Activated naive CD4-positive, alpha-beta T cell treated with anti-CD3 and anti-CD28 coated beads, Interleukin-2, amount 50 U/mL, for 16 hours (primary cell): ENCODE measurements around the gene COL15A1.

Experiments
- DNase-seq: peaks from one replicate; pipeline ENCODE4 v3.0.0-alpha.2; 2020

The COL15A1 gene

DNA sequence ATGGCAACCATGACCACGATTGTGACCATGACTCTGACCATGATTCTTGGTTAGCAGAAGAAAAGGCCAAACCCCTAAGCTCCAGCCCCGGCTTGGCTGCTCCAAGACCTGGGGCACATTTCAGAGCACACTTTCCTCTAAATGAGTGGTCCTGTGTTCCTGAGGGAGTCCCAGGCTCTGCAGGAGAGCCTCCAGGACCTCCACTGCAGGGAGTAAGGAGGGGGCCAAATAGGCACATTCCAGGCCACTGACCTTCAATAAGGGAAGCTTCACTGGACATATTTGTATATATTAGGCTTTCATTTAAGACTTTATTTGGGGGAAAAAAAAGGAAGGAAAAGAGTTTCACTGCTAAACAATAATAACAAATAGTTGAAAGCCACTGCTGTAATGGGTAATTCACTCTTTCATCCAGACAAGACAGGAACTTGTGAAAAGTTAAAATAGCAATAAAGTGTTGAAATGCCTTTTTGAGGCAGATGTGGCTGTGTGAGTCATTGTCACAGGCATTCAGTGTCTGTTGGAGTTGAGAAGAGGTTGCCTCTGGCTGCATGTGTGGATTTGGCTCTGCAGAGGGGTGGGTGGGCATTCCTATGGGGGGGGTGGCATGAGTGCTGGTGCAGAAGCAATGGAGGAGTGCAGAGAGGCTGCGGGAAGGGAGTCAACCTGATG, 97.3 kb downstream of the COL15A1 start:
- DNase-seq: no peak

DNA sequence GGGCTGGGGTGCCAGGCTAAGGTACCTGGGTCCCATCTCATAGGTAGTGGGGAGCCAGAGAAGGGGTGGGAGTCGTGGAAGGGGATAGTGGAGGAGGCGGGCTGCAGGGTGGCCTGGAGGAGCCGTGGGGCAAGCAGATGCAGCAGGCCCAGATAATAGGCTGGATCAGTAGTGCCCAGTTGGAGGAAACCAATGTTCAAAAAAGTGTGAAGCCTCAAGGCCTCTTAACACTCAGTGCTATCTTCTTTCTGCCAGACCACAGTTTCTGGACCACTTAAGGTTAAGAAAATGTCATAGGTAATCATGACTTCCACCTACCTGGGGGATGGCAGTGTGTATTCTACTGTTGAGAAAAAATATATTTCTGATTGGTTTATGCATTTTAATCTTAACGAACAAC, 97.9 kb downstream of the COL15A1 start:
- no peak for DNase-seq

DNA sequence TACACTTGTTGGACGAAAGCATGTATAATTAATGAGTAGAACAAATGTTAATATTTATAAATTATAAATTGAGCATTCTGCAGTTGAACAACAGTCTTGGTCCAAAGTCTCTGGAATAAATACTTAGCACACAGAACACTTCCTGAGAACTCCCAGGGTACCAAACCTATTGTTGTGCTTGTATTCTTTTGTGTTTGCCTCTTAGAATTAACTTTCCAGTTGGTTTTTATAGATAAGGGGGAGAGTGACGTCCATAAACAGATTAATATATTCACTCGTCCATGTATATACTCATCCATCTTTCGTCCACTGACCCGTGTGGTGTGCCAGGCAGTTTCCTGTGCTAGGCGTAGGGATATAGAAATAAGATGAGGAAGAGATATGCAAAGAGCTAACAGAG, 98.9 kb downstream of the COL15A1 start:
- no peak for DNase-seq

DNA sequence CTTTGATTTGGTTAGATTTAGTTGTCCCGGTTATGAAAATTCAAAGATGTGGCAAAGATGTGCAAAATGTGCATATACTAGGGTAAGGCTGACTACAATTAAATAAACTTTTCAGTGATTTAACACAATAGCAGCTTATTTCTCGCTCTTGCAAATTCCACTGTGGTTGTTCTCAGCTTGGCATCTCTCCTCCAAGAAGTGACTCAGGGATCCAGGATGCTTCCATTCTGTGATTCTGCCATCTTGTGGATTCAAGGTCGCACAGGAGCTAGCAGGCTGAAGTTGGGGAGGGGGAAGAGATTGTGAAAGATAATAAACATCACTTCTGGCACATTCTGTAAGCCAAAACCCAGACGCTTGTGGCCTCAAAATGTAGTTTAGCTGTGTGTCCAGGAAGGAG, 101.1 kb downstream of the COL15A1 start:
- no peak for DNase-seq

DNA sequence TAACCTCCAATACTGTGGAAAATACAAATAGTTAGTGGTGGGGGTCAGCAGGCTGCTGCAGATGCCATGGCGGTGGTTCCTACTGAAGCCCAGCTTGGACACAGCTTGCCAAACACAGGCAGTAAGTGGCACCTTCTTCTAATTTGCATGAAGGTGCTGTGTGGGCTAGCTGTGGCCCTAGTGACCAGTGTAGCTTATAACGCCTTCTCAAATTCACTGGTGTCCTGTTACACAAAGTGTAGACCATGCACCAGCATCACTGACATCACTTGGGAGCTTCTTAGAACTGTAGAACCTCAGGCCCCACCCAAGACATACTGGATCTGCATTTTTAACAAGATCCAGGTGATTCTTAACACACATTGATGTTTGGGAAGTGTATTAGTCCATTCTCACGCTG, 102.4 kb downstream of the COL15A1 start:
- DNase-seq: no peak

DNA sequence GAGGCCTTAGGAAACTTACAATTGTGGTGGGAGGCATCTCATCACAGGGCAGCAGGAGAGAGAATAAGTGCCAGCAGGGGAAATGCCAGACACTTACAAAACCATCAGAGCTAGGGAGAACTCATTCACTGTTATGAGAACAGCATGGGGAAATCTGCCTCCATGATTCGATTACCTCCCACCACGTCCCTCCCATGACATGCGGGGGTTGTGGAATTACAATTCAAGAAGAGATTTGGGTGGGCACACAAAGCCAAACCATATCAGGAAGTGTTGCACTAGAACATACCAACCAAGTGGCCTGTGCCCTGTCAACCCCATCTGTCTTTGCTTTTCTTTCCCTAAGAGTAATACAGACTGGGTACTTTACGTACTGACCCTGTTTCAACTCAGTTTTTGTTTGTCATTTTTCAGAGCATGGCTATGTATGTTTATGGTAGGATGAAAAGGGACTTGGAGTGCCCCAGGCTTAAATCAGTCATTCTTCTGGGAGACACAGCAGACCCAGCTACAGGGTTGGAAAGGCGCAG, 102.9 kb downstream of the COL15A1 start:
- no peak for DNase-seq

DNA sequence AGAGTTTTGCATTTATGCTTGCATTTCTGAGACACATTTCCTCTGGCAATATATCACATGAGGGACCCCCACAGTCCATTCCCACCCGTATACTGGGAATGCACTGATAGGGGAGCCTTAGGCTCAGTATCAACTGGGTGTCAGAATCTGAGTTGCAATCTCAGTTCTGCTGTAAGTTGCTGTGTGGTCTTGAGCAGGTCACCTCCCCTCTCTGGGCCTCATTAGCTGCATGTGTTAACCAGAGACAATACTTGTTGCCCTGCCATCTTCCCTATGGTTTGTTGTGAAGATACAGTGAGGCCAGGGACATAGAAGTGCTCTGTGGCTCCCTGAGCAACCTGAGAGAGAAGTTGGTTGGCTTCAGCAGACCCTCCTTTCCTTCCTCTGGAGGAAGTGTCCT, 105.5 kb downstream of the COL15A1 start:
- no peak for DNase-seq

DNA sequence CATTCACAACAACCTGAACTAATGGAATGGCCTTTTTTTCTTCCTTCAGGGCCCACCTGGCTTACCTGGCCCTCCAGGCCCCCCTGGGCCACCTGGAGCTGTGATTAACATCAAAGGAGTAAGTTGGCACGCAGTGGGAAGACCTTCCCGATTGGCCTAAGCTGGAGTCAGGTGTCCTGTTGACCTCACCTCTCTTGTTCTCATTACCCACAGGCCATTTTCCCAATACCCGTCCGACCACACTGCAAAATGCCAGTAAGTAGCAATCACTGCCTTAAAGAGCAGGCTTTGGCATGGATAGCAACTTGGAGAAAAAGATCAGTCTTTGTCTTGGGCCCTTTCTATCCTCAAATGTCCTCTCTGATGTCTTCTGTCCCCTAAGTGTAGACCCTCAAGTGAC, 105.9 kb downstream of the COL15A1 start:
- DNase-seq: no peak

DNA sequence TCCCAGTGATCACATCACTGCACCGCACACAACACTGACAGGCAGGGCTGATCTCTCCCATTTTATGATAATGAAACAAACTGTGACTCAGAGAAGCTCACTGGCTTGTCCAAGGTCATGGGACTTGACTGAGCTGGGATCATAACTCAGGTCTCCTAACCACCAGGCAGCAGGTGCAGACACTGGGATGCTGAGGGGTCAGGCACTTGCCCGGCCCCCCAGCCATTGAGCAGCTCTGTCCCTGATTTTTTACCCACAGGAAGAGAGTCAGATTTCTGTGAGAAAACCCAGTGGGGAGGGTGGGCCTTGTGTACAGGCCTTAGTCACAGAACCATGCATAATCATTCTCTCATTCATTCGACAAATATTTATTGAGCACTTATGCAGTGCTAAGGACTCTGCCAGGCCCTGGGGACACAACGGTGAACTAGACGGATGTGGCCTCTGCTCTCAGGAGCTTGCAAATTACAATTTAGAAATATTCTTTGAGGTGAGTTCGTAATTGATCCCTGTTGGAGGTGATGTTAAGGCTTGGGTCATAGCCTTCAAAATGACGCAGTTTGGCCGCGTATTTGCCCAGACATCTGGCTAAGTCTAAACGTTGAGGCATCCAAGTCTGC, 106.7 kb downstream of the COL15A1 start:
- no peak for DNase-seq

DNA sequence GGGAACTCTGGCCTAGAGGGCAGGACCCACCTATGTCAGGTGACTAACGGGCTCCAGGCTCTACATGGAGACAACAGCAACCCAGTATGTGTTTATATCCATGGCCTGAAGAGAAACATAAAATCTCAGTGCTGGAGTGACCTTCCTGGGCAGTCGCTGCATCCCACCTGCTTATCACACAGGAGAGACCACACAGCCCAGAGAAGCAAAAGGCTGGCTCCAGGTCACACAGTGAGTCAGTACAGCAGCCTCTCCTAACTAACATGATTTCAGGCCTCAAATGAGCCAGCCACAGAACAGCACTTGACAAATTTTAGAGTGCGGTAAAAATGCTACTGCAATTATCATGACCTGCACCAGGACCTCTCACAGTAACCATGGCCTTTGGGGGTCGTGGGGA, 107.2 kb downstream of the COL15A1 start:
- DNase-seq: no peak

DNA sequence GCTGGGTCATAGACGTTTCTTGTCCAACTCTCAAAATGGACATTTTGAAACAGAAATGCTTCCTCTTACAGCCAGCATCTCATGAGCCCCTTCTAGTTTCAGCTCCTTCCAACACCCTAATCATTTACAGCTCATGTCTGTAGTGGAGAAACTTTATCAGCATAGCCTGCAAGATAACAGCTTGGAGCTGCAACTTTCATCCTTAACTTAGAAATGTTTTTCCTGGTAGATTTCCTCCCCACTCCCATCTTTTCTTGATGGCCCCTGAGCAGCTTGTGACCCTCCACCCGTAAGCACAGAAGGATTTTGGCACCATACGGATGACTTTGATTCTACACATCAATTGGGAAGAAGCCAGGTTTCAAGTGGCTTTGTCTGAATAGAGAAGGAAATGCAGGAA, 107.7 kb downstream of the COL15A1 start:
- no peak for DNase-seq

DNA sequence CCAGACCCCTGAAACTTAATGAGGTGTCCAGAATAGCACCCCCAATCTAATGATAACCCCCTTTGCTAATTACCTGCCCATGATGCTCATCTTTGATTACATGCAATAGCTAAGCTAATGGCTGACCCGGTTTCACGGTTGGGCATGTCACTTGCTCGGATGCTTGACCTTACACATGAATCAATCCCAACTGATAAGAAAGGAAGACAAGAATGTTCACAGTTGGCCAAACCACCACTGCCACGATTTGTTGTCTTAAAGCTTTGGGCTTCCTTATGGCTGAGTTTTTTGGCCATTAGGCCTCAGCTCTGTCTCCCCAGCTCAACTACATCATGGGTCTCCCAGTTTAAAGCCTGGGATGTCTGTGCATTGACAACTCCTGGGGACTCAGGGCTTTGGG, 108.1 kb downstream of the COL15A1 start:
- no peak for DNase-seq

DNA sequence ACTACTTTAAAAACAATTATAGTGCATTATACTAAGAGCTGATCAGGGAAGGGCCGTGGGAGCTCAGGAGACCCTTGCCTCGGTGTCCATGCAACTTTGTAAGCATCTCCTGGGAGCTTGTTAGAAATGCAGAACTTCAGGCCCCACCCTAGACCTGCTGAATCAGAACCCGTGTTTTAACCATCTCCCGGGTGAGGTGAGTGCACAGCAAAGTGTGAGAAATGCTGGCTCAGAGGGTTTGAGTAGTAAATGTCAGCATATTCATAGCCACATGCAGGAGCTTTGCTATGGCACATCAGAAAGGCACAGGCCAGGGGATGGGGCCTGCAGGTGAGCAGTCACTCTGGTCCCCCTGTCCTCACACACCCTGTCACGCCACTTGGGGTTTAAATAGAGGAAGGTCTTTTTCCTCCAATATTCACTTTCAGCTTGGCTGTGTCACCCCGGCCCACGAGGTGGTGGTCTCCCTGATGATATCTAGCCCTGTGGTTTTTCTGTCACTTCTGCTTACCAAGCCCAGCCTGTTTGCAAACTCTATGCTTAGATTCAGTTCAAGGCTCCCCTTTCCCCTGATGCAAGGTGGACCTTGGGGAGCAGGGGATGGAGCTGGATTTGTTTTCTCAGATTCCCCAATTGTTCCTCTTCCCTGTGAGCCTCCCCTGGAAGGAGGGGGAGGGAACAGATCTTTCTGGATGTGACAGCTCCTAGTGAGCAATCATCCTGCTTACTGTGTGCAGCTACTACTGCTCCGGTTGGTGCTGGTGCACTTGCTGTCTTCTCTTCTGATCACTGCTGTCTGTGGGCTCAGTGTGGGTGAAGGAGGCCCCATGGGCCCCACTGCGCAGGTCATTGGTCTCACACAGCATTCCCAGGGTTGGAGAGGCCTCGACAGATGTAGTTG, 109.4 kb downstream of the COL15A1 start:
- no peak for DNase-seq

DNA sequence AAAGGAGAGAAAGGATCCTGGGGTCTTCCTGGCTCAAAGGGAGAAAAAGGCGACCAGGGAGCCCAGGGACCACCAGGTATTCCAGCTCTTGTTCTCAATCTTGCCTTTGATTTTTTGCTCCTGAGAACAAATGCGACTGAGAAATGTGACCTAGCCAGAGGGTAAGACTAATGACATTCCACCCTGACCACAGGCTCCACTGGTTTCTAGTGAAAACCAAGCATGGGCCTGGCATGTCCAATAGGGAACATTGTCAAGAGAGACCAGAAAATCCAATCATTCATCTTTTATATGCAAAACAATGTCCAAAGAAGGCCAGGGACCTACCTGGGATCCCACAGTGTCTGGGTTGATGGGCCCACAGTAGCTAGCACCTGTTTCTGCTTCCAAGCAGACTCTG, 110.9 kb downstream of the COL15A1 start:
- no peak for DNase-seq

DNA sequence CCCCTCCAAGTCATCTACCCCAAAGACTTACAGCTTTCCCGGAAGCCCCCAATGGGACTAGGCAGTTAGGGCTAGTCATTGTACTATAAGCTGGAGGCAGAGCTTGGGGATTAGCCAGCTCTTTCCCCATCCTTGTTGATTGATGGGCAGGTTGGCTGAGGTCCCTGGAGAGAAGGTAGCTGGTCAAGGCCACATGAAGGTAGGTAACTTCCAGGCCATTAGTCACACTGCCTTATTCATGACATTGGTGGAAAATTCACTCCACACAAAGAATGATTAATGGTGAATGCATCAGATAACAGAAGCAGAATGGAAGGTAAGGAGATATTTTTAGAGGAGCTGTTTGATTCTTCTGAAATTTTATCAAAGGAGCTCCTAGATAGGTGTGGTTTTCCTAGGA, 111.7 kb downstream of the COL15A1 start:
- no peak for DNase-seq

DNA sequence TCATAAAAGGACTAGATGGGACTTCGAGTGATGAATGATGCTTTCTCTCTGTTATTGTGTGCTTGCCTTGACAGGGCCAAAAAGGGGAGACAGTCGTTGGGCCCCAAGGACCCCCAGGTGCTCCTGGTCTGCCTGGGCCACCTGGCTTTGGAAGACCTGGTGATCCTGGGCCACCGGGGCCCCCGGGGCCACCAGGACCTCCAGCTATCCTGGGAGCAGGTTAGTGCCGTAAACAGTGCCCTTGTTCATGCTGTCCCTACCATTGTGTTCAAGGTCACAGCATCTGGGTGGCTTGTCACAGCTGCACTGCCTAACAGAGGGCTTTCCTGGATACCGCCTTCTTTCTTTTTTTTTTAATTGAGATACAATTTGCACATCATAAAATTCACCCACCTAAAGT, 112.5 kb downstream of the COL15A1 start:
- no peak for DNase-seq

DNA sequence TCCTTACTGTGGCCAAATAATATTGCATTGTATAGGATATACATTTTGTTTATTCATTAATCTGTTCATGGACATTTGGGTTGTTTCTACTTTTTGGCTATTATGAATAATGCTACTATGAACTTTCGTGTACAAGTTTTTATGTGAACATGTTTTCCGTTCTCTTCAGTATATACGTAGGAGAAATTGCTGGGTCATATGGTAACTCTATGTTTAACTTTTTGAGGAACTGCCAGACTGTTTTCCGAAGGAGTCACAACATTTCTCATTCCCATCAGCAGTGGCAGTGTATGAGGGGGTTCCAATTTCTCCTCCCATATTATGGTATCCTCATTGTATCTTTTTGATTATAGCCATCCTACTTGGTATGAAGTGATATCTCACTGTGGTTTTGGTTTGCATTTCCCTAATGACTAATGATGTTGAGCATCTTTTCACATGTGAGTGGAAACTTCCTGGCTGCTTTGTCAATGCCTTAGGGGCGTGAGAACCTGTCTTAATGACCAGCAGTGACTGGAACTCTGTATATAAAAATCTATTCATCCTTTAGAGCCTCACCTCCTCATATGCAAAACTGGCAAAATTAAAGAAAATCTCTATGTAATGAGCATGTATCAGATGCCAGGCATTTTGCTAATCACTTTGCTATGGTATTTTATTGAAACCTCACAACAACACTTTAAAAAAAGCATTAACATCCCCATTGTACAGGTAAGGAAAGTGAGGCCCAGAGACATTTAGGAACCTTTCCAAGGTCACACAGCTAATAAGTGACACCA, 113.4 kb downstream of the COL15A1 start:
- no peak for DNase-seq

DNA sequence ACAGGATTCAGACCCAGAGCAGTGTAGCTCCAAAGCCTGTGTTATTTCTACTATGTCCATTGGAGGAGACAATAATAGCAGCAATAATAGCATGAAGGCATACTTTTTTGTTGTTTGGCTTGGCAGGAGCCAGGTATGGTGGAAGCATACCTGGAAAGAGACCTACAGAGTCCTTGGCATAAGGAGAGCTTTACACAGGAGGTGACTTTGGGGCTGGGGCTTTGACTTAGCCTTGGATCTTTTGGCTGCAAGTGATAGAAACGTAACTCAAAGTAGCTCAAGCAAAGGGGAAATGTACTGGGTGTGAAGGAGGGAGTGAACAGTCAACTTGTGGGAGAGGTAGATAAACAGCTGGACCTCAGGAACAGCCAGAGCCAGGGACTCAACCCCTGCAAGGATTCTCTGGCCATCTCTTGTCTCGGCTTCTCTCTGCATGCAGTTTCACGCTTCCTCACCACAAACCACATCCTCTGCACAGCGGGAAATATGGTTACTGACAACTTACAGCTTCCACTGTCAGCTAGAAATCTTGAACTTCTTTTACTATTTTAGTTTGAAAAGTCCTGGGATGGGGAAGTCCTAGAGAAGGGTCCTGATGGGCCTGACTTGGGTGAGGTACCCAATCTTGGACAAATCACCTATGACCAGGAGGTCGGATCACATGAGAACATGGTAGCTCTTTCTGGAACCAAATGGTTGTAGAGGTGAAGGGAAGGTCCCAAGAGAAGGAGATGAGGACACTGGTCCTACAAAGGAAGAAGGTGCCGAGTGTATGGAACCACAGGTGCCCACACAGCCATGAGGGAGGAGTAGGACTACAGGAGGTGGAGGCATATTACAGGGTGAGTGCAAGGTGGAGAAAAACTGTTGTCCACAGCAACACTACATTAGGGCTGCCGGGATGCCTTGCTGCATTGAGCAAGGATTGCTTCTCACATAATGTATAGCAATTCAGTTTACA, 114.2 kb downstream of the COL15A1 start:
- DNase-seq: peak; percentile 47

DNA sequence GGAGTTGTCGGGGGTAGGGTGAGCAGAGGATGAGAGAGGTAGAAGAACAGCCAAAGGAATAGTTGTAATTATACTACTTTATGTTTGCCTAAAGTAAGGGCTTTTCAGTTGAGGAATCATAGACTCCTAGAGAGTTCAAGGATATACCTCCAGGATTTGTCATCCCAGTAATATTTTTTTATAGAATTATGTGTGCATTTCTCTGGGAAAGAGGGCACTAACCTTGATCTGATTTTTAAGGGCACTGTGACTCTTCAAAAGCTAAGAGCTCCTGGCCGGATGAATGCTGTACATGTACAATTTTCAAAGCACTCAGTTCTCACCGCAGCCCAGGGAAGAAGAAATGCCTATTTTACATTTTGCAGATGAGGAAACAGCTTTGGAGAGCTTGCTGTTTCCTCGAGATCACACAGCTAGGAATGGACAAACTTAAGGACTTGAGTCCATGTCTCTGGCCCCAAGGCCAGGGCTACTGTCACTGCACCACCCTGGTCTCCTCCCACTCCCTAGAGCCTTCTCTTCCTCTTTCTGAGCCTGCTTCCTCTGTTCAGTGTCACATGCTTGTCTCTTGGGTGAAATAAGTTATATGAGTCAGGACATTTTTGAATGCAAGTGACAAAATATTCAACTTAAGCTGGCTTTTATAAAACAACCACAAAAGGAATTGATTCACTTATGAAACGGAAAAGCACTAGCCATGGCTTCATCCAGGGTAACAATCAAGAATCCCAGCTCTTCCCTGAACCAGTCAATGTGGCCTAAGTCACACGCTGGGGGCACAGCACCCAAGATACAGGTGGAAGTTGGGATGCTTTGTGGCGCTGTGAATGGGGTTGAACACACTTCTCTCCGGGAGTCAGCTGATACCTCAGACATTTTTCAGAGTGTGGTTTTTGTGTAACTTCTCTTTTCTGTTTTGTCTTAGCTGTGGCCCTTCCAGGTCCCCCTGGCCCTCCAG, 115.5 kb downstream of the COL15A1 start:
- DNase-seq: no peak

DNA sequence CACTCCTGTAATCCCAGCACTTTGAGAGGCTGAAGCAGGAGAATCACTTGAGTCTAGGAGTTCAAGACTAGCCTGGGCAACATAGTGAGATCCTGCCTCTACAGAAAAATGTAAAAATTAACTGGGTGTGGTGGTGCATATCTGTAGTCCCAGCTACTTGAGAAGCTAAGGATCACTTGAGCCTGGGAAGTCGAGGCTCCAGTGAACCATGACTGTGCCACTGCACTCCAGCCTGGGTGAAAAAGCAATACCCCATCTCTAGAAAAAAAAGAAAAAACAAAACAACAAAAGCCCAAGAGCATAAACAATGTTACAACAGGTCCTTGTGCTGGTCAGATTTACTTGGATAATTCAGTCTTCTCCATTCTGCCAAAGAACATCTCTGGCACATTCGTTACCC, 116.9 kb downstream of the COL15A1 start:
- DNase-seq: no peak

DNA sequence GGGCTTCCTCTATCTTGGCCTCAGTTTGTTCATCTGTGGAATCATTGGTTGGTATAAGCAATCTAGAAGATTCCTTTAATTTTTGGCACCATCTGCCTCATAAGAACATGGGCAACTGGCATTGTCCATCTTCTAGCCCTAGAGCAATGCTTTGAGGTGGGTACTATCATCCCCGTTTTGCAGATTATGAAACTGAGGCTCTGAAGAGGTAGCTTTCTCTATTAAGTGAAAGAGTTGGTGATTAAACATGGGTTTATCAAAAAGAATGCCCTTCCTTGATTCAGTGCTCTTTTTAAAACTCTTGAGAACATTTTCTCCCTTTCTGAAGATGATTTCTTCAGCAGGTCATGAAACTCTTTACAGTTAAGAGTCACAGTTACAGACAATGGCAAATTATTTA, 118.8 kb downstream of the COL15A1 start:
- no peak for DNase-seq
